Umbilical cord (tissue), 2 donors: ENCODE results near the gene CDH4. TPM values are rescaled to one million over a fixed set of nuclear protein-coding genes. Genes with fewer than 3 reads are reported as not detected.

Experiments
- DNase-seq: peaks from one replicate; pipeline ENCODE4 v3.0.0-alpha.2; 2015; ENCODE audit warnings: low spot score
- total RNA-seq: library from RNA; depleted of rRNA; stranded (reverse); fragments of >200 nt; gene quantifications from one replicate; pipeline ENCODE4 v1.2.3, GENCODE V29; 2014; ENCODE audit warnings: low replicate concordance; ENCODE audit not compliant: insufficient read depth

The CDH4 gene
- total RNA-seq, 1 donor from 2014 or later, result 0.48 TPM

DNA sequence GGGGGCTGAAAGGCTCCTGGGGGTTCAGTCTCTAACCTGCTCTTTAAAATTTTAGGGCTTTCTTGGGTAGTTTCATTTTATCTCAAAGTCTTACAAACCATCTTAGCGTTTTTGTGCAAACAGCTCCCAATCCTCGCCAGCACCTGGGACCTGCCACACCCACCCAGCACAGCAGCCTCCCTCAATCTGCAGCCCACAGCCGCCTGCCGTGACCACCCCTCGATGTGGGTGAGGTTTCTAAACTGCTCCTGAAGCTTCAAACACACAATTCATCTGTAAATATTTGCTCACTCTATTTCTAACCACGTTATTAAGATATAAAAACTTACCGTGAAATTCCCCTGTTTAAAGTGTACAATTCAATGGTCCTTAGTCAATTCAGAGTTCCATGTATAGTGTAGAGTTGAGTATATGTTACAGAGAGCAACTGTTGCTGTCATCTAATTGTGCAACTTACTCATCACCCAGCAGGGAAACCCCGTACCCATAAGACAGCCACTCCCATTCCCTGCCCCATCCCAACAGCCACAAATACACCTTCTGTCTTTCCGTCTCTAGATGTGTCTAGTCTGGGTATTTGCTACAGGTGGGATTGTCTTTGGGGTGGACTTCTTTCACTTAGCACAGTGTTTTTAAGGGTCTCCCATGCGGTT, 432.6 kb downstream of the CDH4 start:
- DNase-seq, result no peak

DNA sequence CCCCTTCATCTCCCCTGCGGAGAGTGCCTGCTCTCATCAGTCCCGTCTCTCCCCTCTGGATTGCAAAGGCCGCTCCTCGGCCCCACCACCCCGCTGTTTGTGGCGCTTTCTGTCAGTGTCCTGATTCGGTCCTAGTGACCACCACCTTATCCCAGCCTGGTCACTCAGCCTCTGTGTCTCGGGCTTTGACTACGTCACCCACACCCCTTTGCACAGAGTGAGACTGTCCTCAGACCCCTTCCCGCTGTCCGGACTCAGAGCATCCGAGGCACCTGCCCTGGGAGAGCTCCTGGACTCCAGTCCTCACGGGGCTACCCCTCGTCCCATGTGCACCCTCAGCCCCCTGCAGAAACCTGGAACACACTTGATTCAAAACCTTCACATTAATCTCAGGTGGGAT, 433.4 kb downstream of the CDH4 start:
- no peak for DNase-seq

DNA sequence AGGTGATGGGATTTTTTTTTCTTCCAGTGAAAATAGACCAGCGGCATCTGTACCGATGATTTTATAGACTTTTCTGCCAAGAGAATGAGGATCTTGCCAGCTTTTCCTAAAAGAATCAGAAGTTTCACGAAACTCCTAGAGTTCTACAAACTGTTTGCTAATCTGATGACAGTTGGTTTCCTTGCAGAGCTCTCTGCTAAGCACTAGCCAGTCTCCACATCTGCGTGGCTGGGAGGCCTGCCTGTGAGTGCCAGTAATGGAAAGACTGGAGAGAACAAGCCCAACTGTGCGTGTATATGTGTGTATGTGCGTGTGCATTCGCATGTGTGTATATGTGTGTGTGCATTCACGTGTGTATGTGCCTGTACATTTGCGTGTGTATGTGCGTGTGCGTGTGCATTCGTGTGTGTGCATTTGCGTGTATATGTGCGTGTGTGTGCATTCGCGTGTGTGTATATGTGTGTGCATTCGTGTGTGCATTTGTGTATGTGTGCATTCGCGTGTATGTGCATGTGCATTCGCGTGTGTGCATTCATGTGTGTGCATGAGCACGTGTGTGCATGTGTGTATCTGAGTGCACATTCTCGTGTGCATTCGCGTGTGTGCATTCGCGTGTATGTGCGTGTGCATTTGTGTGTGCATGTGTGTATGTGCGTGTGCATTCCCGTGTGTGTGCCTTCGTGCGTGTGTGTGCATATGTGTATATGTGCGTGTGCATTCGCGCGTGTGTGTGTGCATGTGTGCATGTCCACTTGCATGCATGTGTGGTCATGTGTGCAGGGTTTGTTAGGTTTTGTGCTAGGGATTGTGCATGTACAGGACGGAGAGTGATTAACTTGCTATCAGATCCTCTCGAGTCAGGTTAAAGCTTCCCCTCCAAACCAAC, 434.2 kb downstream of the CDH4 start:
- peak; percentile 36 for DNase-seq

DNA sequence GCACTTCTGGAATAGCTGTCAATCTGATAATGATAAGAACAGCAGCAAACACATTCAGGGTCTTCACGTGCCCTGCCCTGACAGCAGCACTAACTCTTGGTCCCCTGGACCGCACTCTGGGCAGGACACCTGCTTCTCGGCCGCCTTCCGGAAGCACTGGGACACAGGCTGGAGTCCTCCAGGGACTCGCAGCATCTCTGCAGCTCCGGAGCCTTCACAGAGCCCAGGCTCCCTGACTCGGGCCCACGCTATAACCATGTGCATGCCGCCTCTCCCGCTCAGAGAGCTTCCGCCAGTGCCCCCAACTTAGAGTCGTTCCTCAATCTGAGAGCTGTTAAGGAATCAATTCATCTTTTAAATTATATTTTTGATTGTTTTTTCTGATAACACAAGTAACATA, 436.4 kb downstream of the CDH4 start:
- DNase-seq, result no peak

DNA sequence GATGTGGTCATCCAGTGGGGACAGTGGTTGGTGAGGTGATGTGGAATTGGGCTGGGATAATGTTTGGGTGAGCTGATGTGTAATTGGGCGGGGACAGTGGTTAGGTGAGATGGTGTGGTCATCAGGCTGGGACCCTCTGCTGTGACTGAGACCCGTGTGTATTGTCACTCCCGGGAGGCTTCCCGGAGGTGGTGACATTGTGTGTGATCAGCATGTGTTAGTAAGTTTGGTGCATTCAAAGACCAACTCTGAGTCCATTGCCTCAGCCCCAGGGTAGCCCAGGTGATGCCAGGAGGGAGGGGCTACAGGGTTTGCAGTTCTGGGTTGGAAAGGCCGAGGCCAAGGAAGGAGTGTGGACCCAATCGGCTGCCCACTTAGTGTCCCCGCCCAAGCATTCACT, 438.1 kb downstream of the CDH4 start:
- no peak for DNase-seq

DNA sequence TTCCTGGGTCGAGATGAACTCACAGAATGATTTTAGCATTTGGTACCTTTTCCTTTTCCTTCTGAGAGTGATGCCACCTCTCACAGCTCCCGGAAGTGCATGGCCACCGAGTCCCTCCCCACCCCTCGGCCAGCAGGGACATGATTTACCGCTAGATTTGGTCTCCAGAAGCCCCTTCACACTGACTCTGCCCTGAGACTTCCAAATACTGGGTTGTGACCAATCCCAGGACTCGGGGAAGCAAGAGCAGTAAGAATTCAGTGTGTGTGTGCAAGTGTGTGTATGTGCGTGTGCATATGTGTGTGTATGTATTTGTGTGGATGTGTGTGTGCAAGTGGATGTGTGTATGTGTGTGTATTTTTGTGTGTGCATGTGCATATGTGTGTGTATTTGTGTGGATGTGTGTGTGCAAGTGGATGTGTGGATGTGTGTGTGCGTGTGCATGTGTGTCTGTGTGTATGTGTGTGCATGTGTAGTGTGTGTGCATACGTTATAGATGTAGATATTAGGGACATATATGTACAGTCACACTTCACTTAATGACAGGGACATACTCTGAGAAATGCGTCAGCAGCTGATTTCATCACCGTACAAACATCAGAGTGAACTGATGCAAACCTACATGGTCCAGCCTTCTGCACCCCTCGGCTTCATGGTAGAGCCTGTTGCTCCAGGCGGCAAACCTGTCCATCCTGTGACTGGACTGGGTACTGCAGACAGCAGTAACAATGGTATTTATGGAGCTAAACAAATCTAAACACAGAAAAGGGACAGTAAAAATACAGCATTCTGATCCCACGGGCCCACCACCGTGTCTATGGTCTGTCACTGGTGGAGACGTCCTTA, 439.2 kb downstream of the CDH4 start:
- DNase-seq, result no peak

DNA sequence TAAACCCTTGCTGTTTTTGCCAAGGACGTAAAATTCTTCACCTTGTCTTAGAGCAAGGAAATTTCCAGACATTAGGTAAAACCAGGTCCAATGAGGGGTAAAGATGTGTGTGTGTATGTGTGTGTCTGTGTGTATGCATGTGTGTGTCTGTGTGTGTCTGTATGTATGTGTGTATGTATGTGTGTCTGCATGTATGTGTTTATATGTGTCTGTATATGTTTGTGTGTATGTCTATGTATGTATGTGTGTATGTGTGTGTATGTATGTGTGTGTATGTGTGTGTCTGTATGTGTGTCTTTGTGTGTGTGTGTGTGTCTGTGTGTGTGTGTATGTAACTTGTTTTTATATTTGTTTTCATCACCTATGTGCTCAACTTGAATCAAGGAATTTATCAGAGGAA, 439.9 kb downstream of the CDH4 start:
- no peak for DNase-seq

DNA sequence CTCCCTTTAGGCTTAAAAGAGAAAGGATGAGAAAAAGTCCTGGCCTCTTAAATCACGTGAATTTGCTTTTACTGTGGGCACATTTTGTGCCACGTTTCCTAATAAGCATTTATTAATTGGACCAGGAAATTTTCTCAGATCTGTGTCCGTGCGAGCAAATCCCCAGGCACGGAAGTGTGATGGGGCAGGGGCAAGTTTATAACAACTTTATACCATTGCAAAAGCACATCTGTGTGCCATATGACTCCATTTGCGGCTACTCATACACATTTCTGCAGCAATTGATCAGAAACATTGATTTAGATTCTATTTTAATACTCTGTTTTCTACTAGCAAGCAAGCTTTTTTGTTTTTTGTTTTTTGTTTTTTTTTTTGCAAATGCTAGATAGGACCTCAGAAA, 440.4 kb downstream of the CDH4 start:
- DNase-seq, result no peak

DNA sequence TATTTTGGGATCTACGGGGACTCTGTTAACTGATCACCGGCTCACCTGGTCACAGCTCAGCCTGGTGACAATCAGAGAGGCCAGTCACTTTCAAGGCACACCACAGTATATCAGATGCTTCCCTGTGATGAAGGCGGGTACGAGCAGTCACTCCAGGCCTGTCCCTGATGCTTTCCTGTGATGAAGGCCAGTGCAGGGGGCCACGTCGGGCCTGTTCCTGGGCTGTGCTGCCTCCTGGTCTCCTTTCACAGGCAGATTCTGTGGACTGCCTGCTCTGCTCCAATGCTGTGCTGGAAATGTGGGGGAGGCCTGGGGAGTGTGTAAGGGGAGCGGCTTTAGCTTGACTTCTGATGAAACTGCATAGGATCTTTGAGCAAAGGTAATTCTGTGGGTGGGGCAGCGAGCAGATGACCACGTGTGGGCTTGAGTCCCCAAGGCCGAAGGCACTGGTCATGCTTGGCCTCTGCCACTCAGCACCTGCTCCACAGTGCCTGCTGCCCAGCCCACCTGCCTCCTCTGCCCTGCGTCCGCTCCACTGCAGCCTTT, 441.1 kb downstream of the CDH4 start:
- no peak for DNase-seq

DNA sequence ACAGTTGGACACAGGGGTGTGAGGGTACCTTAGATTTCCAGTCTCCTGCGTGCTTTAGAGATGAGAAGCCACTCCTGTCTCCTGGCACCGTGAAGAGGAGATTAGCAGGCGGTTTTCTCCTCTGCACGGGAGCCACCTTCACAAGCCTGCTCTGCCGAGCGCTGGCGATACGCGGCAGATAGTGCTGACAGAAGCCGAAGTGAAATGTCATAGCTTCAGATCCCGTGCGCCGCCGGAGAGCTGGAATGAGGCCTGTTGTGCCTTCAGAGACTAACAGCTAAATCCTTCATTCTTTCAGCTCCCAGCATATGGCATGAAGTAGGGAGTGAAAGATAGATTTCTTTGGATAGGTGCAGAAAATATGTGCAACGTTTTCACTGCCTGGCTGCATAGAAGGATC, 442.6 kb downstream of the CDH4 start:
- peak; percentile 31 for DNase-seq

DNA sequence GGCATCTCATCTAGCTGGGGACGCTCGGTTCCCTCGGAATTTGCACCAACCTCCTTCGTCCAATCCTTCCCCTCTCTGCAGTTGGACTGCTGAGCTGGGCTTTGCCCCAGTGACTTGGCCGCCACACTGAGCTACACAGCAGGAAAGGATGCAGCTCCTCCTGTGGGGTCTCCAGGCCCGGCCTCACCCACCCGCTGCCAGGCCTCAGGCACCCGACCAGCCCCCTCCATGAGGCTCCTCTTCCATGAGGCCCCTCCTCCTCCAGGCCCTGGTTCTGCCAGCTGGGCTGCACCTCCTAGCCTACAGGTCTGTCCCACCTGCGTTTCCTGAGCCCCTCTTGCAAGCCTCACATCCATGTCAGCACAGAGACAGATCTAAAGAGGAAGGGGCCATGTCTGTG, 443.7 kb downstream of the CDH4 start:
- DNase-seq, result no peak

DNA sequence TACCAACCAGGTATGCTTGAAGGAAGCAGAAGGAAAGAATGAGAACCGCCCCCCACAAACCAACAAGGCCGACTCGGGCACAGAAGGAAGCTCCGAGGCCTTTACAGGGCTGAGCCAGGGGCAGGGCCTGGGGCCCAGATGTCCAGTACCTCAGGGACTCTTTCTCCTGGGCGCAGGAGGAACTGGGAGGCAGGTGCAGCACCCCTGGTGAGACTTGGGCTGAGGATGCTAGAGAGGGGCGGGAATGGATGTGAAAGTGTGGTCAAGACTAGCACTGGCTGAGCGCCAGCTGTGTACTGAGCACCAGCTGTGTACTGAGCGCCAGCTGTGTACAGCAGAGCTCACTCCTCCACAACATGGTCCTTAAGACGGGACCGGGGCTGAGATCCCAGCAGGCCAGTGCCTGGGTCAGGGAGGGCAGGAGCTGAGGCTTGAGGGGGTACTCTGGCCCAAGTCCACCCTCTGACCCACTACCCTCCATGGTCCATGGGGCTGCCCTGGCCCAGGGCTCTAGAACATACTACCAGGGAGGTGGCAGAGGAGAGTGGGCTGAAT, 444.2 kb downstream of the CDH4 start:
- no peak for DNase-seq

DNA sequence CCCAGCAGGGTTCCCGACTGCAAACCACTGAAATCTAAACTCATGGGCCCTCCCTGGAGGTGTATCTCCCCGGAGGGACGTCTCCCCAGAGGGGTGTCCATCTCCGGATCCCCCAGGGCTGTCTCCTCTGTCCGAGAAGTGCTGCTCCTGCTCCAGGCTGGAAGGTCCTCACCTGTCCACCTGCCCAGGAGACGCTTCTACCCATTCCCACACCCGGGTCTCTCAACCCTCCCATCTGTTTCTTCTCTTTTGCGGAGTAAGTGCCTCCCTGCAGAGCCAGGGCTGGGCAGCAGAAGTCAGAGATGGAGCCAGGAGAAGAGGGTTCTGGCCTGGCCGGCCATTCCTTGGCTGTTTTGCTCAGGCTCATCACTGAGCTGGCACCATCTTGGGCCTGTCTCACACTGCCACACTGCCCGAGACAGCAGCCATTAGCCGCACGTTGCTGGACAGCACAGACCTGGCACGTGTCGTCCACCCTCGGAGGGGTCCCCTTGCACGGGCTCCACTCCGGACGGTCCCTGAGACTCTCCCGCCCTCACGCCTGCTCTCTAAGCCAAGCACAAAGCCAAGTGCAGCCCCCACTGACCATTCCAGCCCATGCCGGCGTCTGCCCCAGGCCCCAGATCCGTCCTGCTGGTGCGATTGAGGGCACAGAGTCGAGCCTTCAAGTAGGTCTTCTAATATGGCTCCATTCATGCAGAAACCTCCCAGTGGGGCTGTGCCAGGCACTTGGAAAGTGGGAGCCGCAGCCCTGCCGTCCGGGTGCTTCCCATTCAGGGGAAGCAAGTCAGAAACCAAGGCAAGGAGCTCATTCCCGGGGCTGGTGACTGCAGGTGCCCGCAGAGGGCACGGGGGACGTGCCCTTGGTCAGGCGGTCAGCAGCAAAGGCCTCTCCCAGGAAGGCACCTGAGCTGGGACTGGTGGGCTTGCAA, 445.9 kb downstream of the CDH4 start:
- DNase-seq, result no peak

DNA sequence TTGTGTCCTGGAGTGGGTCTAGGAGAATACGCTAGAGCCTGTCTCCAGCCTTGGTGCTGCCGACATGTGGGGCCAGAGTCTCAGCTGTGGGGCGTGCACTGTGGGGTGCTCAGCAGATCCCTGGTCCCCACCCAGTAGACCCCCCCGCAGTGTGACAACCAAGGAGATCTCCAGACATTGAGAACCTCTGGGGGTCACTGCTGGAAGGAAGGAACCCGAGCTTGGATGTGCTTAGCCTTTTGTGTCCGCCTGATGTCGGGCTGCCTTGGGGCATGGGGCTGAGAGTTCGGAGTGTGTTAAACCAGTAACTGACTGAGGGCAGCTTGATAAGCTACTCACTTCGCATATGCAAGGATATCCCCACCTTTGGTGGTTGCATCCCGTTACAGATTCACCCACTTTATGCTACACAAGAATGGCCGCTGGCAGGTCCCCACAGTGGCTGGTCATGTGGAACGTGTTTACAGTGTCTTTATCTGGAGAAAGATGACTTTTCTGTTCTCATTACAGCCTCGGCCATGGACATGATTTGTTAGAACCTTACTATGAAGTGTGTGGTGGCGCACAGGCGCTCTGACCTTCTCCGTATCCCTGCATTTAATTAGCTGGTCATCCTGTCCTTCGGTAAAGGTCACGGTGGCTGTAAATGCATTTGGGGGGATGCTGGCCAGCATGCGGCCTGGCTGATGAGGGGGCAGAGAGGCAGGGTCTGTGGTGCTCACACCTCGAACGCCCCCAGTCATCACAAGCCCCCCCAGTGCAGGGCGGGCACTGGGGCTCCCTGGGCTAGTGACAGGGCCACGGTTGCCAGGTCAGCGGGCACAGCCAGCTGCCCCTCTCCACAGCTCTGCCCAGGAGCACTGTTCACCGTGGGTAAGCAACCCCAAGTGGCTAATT, 446.8 kb downstream of the CDH4 start:
- DNase-seq, result no peak

DNA sequence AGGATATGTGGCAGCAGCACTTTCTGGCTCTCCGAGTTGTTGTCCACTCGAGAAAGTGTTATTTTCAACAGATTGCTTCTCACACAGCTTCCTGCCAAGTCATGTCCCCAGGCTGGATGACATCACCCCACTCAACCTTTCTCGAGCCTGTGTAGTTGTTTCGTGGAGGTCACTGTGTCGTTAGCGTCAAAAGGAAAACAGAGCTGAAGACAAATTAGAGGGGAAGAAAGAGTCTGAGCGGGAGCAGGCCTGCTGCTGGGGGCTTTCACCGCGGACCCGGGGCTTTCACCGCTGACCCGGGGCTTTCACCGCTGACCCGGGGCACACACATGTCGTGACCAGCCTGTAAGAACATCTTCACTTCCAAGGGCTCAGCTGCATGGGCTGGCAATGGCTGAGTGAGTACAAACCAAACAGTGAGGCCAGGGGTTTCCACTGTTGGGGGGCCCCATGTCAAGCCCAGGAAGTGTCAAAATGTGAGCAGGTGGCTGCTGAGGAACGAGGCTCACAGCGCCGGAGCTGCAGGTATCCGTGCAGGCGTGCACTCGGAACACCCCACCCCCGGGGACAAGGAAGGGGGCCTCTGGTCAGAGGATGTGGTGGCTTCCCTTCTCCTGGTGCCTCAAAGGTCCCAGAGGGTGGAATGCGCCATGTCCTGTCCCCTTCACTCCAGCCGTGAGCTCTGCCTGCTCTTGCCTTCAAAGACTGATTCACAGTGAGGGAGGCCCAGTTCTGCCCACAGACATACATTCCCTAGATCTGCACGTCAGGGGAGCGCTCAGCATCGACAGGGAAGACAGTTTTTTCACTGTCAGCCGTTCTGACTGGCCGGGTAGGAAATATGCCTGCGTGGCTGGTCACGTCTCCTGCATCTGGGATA, 447.7 kb downstream of the CDH4 start:
- no peak for DNase-seq

DNA sequence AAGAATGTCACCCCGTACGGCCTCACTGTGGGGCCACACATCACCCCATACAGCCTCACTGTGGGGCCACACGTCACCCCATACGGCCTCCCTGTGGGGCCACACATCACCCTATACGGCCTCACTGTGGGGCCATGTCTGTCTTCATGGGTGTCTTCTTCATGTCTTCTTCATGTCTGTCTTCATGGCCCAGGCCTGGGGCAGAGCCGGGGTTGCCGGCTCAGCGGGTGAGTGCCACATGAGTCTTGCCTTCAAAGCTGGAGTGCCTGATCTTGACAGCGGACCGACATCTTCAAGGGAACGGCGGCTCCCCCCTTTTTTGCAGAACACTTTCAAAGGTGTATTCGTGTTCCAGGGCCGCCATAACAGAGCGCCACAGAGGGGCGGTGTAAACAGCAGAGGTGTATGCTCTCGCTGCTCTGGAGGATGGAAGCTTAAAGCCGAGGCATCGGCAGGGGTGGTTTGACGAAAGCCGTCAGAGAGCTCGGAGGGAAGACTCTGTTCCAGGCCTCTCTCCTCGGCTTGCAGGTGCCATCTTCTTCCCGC, 448.6 kb downstream of the CDH4 start:
- DNase-seq, result no peak

DNA sequence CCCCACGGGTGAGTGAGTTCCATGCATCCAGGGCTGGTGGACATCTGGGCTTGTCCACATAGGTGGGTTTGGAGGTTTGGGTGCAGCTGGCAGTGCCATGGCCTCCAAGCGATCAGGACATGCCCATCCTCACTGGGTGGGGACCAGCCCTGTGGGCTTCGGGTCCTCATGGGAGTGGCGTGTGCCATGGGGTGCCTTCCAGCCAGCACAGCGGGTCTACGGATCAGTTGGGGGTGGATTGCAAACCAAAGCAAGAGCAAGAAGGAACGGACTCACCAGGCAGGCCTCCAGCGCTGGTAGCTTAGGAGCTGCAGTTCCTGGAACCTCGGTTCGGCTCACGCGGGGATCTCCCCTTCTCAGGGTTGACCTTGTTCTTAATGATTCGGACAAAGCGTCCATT, 449.3 kb downstream of the CDH4 start:
- no peak for DNase-seq

DNA sequence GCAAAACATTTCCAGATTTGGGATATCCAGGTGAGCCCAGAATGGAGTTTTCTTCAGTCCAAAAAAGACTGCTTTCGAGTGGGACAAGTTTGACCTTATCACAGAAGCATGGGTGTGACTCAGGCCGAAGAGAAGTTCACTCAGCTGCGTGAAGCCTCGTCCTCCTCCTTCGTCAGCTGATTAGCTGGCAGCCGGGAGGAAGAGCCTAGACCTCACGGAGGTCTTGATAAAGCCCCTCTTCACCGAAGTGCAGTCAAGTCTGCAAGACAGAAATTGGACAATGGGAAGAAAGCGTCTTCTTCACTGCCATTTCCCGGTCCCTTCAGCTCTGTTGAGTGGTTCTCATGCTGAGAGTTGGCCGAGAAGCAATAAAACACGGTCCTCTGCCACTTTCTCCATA, 449.7 kb downstream of the CDH4 start:
- no peak for DNase-seq
